ENCODE results near the gene UBAP2.

The UBAP2 gene

GRCh38 chr9:34087370-34087769, 38.7 kb upstream of the UBAP2 start:
- no peak for TF ChIP-seq CTCF (IDR thresholded peaks at IDR 0.05; ENCODE audit: borderline replicate concordance, control extremely low read depth, extremely low read depth, insufficient read depth, missing control alignments)
- in situ Hi-C loops (cut with MboI; ENCODE audit: low sequenced_read_pairs, unreplicated experiment) = no loop called here
- DNase-seq (ENCODE audit: low spot score) = no peak

- DNase-seq (ENCODE audit: low spot score) = no peak
- TF ChIP-seq CTCF (IDR thresholded peaks at IDR 0.05; ENCODE audit: borderline replicate concordance, control extremely low read depth, extremely low read depth, insufficient read depth, missing control alignments) = no peak
- in situ Hi-C loops (cut with MboI; ENCODE audit: low sequenced_read_pairs, unreplicated experiment) = no loop called here
These were observed 38.2 kb upstream of the UBAP2 start for GRCh38 chr9:34086864-34087263.

GRCh38 chr9:34085581-34086500, 37.2 kb upstream of the UBAP2 start:
- TF ChIP-seq CTCF (IDR thresholded peaks at IDR 0.05; ENCODE audit: borderline replicate concordance, control extremely low read depth, extremely low read depth, insufficient read depth, missing control alignments) = no peak
- no peak for DNase-seq (ENCODE audit: low spot score)
- in situ Hi-C loops (cut with MboI; ENCODE audit: low sequenced_read_pairs, unreplicated experiment) = no loop called here

GRCh38 chr9:34084562-34084961, 35.9 kb upstream of the UBAP2 start:
- in situ Hi-C loops (cut with MboI; ENCODE audit: low sequenced_read_pairs, unreplicated experiment) = no loop called here
- TF ChIP-seq CTCF (IDR thresholded peaks at IDR 0.05; ENCODE audit: borderline replicate concordance, control extremely low read depth, extremely low read depth, insufficient read depth, missing control alignments) = no peak
- DNase-seq (ENCODE audit: low spot score) = no peak

GRCh38 chr9:34079181-34079580, 30.5 kb upstream of the UBAP2 start:
- TF ChIP-seq CTCF (IDR thresholded peaks at IDR 0.05; ENCODE audit: borderline replicate concordance, control extremely low read depth, extremely low read depth, insufficient read depth, missing control alignments) = no peak
- DNase-seq (ENCODE audit: low spot score) = no peak
- in situ Hi-C loops (cut with MboI; ENCODE audit: low sequenced_read_pairs, unreplicated experiment) = no loop called here

- no peak for TF ChIP-seq CTCF (IDR thresholded peaks at IDR 0.05; ENCODE audit: borderline replicate concordance, control extremely low read depth, extremely low read depth, insufficient read depth, missing control alignments)
- no peak for DNase-seq (ENCODE audit: low spot score)
- in situ Hi-C loops (cut with MboI; ENCODE audit: low sequenced_read_pairs, unreplicated experiment) = no loop called here
These were observed 24.3 kb upstream of the UBAP2 start for GRCh38 chr9:34072868-34073590.
